ENCODE measurements around the gene PEX6. TPM values are rescaled to one million over a fixed set of nuclear protein-coding genes. Genes with fewer than 3 reads are reported as not detected.
"Not testable (repeated sequence)": the region's sequence is repeated elsewhere in the genome, so short reads cannot be mapped to it uniquely, and the experiment has no call there.

Gene PEX6
- total RNA-seq, 2 donors from 2014 or later: 7.9 to 13.8 TPM

- Mint-ChIP-seq H3K36me3 (no peaks in the 10 kb centered on the region), H3K27ac (peak within 1 kb of the TSS; percentile 34 to 36), H3K9me3 (no peaks in the 10 kb centered on the region)
- ATAC-seq (peak; percentile 88 to 89), DNase-seq (ENCODE audit: low spot score in 2 of 2) (peak in 1 of 2 donors; percentile 54)
These were observed 18.6 kb downstream of the PEX6 start, which contains the start of gene GNMT for GRCh38 chr6:42960243-42961019. TSS of gene GNMT (plus strand) at chr6:42960754. CDS start at chr6:42960768, 14 bp downstream.

DNA sequence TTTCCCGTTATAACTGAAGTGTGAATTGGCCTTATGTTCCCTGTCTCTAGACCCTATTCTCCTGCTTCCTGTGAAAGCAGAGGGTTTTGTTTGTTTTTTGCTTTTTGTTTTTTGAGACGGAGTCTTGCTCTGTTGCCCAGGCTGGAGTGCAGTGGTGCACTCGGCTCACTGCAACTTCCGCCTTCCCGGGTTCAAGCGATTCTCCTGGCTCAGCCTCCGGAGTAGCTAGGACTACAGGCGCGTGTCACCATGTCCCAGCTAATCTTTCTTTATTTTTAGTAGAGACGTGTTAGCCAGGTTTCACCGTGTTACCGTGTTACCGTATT lies 19.1 kb downstream of the PEX6 start:
- Mint-ChIP-seq H3K27ac (no peak overlapping the region), H3K36me3 (no peaks in the 10 kb centered on the region), H3K9me3 (no peaks in the 10 kb centered on the region)
- ATAC-seq: no peak
- DNase-seq (ENCODE audit: low spot score in 2 of 2): no peak

- Mint-ChIP-seq H3K27ac (no peak overlapping the region), H3K36me3 (no peaks in the 10 kb centered on the region), H3K9me3 (no peaks in the 10 kb centered on the region)
- ATAC-seq: no peak
- no peak for DNase-seq (ENCODE audit: low spot score in 2 of 2)
These were observed 20.9 kb downstream of the PEX6 start for GRCh38 chr6:42958125-42958524.

- H3K36me3 Mint-ChIP-seq; ATAC-seq; H3K27ac Mint-ChIP-seq; DNase-seq (ENCODE audit: low spot score in 2 of 2); H3K9me3 Mint-ChIP-seq: not testable (repeated sequence)
These were observed 24.6 kb downstream of the PEX6 start for GRCh38 chr6:42954405-42954804.

GRCh38 chr6:42952389-42952788 lies 26.6 kb downstream of the PEX6 start:
- Mint-ChIP-seq H3K36me3 (no peaks in the 10 kb centered on the region), H3K27ac (no peak overlapping the region), H3K9me3 (no peaks in the 10 kb centered on the region)
- no peak for DNase-seq (ENCODE audit: low spot score in 2 of 2)
- ATAC-seq: no peak

DNA sequence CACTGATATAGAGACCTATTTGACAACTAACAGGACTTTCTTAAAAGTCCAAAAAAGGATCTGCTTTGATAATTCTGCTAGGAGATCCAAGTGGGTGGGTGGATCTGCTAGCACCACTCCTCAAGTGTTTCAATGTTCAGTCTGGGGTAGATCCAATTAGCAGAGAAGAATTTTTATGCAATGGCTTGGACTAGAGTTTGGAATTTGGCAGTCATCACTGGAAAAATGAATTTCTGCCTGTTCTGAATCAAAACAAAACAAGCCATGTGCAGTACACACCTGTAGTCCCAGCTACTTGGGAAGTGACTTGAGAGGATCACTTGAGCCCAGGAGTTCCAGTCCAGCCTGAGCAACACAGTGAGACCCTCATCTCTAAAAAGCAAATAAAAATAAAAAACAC lies 31.0 kb downstream of the PEX6 start:
- H3K27ac Mint-ChIP-seq: no peak overlapping the region
- no peak for DNase-seq (ENCODE audit: low spot score in 2 of 2)
- ATAC-seq: no peak
- H3K36me3 Mint-ChIP-seq: no peaks in the 10 kb centered on the region
- no peaks in the 10 kb centered on the region for H3K9me3 Mint-ChIP-seq

DNA sequence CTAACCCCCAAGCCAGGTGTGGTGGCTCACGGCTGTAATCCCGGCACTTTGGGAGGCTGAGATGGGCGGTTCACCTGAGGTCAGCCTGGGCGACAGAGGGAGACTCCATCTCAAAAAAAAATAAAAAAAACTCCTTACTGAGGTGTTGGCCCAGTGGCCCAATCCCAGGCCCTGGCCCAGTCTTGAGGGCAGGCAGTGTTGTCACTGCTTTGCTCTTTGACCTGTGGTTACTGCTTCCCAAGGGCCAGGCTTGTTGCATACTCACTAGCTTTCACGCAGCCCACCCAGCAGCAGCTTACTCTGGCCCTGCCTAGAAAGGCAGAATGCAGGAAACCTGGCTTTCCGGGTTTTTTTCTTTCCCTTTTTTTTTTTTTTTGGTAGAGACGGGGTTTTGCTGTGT lies 36.5 kb downstream of the PEX6 start:
- H3K36me3 Mint-ChIP-seq: peaks cover 0 to 13% of the 10 kb centered on the region in 2 donors
- ATAC-seq: no peak

GRCh38 chr6:42941356-42941755 lies 37.6 kb downstream of the PEX6 start:
- not testable (repeated sequence) for H3K9me3 Mint-ChIP-seq; DNase-seq (ENCODE audit: low spot score in 2 of 2); ATAC-seq
- peaks cover 6 to 13% of the 10 kb centered on the region in 2 donors for H3K36me3 Mint-ChIP-seq
- H3K27ac Mint-ChIP-seq: peak overlapping the region in 1 of 2 donors; percentile 72

More for the DNA sequence above, 36.5 kb downstream of the PEX6 start:
- no peaks in the 10 kb centered on the region for H3K9me3 Mint-ChIP-seq
- H3K27ac Mint-ChIP-seq: peak overlapping the region in 1 of 2 donors; percentile 56
- DNase-seq (ENCODE audit: low spot score in 2 of 2): no peak

- no peaks in the 10 kb centered on the region for H3K9me3 Mint-ChIP-seq
- H3K36me3 Mint-ChIP-seq: peaks cover 10 to 19% of the 10 kb centered on the region in 2 donors
- peak overlapping the region in 1 of 2 donors; percentile 55 for H3K27ac Mint-ChIP-seq
- ATAC-seq (no peak), DNase-seq (ENCODE audit: low spot score in 2 of 2) (no peak)
These were observed 38.4 kb downstream of the PEX6 start for GRCh38 chr6:42940493-42941045.

- peaks cover 10 to 23% of the 10 kb centered on the region in 2 donors for H3K36me3 Mint-ChIP-seq
- no peaks in the 10 kb centered on the region for H3K9me3 Mint-ChIP-seq
- ATAC-seq (no peak), DNase-seq (ENCODE audit: low spot score in 2 of 2) (no peak)
- H3K27ac Mint-ChIP-seq: peak overlapping the region in 1 of 2 donors; percentile 55
These were observed 39.2 kb downstream of the PEX6 start for GRCh38 chr6:42939810-42940167.

DNA sequence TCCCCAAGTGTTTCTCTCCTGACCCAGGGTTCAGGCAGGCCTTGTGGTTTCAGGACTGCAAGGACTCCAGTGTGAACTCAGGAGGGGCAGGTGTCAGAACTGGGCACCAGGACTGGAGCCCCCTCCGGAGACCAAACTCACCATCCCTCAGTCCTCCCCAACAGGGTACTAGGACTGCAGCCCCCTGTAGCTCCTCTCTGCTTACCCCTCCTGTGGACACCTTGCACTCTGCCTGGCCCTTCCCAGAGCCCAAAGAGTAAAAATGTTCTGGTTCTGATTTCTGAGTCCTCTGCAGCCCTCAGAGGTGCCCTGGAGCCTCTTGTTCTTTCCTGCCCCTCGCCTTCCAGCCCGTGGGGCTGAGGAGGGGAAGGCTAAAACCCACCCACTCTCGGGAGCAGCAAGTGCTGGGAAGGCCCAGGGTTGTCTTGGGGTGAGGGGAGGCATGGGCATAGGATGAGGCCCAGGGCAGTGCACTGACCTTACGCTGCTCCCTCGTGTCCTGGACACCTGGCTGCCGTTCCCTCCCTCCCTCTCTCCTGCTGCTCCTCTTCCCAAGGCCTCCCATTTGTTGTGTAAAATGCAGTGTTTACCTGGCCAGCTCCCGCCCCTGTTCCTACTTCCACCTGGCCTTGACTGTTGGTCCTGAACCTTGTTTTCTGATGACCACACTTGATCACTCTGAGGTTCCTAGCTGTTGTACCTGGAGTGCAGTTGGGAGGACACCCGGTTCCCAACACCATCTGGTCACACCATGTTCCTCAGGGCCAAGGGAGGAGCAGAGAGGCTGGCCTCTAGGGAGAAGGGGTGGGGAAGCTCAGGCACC lies 39.8 kb downstream of the PEX6 start:
- no peak for ATAC-seq
- DNase-seq (ENCODE audit: low spot score in 2 of 2): no peak
- Mint-ChIP-seq H3K9me3 (no peaks in the 10 kb centered on the region), H3K27ac (peak overlapping the region; percentile 28 to 95), H3K36me3 (peaks cover 10 to 23% of the 10 kb centered on the region in 2 donors)

GRCh38 chr6:42938428-42938796 lies 40.6 kb downstream of the PEX6 start:
- Mint-ChIP-seq H3K27ac (peak overlapping the region; percentile 28 to 95), H3K36me3 (peaks cover 10 to 24% of the 10 kb centered on the region in 2 donors), H3K9me3 (no peaks in the 10 kb centered on the region)
- ATAC-seq (no peak), DNase-seq (ENCODE audit: low spot score in 2 of 2) (no peak)

DNA sequence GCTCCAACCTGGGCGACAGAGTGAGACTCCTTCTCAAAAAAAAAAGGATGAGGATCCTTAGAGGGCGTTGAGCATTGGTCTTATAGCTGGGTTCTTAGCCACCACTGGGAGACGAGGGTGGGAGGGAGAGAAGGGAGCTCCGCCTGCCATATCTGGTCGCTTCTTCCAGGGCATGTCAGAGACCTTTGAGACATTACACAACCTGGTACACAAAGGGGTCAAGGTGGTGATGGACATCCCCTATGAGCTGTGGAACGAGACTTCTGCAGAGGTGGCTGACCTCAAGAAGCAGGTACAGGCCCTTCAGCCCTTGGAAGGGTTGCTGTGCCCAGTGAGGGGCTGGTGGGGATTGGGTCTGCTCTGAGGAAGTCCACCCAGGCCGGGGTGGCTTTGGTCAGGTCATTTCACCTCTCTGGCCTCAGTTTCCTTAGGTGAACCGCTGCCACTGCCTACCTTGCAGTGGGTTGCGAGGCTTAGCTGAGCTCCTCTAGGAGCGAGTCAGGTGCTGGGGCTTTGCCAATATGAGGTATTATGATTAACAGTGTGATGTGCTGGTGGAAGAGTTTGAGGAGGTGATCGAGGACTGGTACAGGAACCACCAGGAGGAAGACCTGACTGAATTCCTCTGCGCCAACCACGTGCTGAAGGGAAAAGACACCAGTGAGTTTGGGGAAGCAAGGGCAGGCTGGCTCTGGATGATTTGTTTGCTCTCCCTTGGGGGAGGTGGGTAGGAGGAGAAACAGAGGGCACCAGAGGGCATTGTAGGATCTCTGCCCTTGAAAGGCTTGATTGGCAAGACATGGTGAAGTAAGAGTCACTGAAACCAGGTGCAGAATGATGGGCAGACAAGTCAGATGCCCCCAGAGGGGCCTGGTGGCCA lies 41.2 kb downstream of the PEX6 start:
- Mint-ChIP-seq H3K36me3 (peaks cover 10 to 30% of the 10 kb centered on the region in 2 donors), H3K27ac (peak overlapping the region; percentile 26 to 95), H3K9me3 (no peaks in the 10 kb centered on the region)
- DNase-seq (ENCODE audit: low spot score in 2 of 2) (no peak), ATAC-seq (no peak)

DNA sequence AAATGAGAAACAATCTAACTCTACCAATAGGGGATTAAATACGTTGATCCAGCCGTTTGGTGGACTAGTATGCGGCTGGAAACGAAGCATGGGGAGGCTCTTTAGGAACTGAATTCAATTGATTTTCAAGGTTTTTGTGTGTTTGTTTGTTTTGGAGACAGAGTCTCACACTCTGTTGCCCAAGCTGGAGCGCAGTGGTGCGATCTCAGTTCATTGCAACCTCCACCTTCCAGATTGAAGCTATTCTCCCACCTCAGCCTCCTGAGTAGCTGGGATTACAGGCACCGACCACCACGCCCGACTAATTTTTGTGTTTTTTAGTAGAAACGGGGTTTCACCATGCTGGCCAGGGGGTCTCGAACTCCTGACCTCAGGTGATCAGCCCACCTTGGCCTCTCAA lies 42.6 kb downstream of the PEX6 start:
- H3K36me3 Mint-ChIP-seq: peaks cover 10 to 40% of the 10 kb centered on the region in 2 donors
- no peaks in the 10 kb centered on the region for H3K9me3 Mint-ChIP-seq
- no peak overlapping the region for H3K27ac Mint-ChIP-seq
- ATAC-seq: no peak
- DNase-seq (ENCODE audit: low spot score in 2 of 2): no peak

DNA sequence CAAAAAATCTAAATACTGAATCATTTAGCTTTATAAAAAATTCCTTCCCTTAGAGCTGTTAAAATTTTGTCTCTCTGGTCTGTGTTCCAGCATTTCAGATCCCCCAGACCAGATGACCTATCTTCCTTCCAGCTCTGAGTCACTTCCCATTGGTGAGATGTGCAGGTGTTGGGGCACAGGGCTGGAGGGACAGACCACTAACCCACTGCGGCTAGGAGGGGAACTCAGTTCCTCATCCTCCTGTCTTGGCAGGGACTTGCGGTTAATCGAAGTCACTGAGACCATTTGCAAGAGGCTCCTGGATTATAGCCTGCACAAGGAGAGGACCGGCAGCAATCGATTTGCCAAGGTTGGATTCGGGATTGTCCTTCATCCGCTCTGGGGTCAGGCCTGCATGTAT lies 43.7 kb downstream of the PEX6 start:
- Mint-ChIP-seq H3K36me3 (peaks cover 12 to 35% of the 10 kb centered on the region in 2 donors), H3K27ac (peak overlapping the region in 1 of 2 donors; percentile 93), H3K9me3 (no peaks in the 10 kb centered on the region)
- ATAC-seq (peak in 1 of 2 donors; percentile 51), DNase-seq (ENCODE audit: low spot score in 2 of 2) (no peak)

GRCh38 chr6:42933205-42933604 lies 45.8 kb downstream of the PEX6 start:
- DNase-seq (ENCODE audit: low spot score in 2 of 2): no peak
- ATAC-seq: no peak
- H3K27ac Mint-ChIP-seq: peak overlapping the region in 1 of 2 donors; percentile 11
- peaks cover 21 to 40% of the 10 kb centered on the region in 2 donors for H3K36me3 Mint-ChIP-seq
- H3K9me3 Mint-ChIP-seq: no peaks in the 10 kb centered on the region
